Measurements from ENCODE around the gene TDRD7. TPM values are rescaled to one million over a fixed set of nuclear protein-coding genes. Genes with fewer than 3 reads are reported as not detected.
A peak's percentile ranks its signal among the peaks of the same experiment; 100 is the strongest.

The TDRD7 gene
- total and polyA plus RNA-seq, 9 of the 15 experiments (the other 6 are each of a cell fraction or from before 2014, with no cell fraction given): 2.2 to 7.7 (median 5.2) TPM

- TF ChIP-seq CUX1 (CRISPR knock-in tag; IDR thresholded peaks at IDR 0.05) (no peak), NRF1 (conservative IDR thresholded peaks at IDR 0.05 in 1 of 2, IDR thresholded peaks at IDR 0.05 in 1 of 2) (peak; percentile 89 to 91), CREBBP (IDR thresholded peaks at IDR 0.05; ENCODE audit: low read depth, low read length) (no peak), TRIM24 (IDR thresholded peaks at IDR 0.05) (no peak), SRF (CRISPR knock-in tag; IDR thresholded peaks at IDR 0.05) (peak in 1 of 2 experiments; percentile 27; a peak in 1 of 4 replicates), ZNF431 (CRISPR knock-in tag; IDR thresholded peaks at IDR 0.05) (no peak; the same call in 1 of the 2 replicates), ZC3H8 (IDR thresholded peaks at IDR 0.05) (no peak), MYNN (IDR thresholded peaks at IDR 0.05) (no peak; the same call in 1 of the 2 replicates), MYNN (CRISPR knock-in tag; IDR thresholded peaks at IDR 0.05) (no peak), GABPB2 (CRISPR knock-in tag; conservative IDR thresholded peaks at IDR 0.05) (no peak), CREB1 (IDR thresholded peaks at IDR 0.05) (peak; percentile 49; the same call in 1 of the 2 replicates), CREB1 (CRISPR knock-in tag; IDR thresholded peaks at IDR 0.05) (peak; percentile 67), ZFP1 (CRISPR knock-in tag; IDR thresholded peaks at IDR 0.05) (no peak), HDAC3 (IDR thresholded peaks at IDR 0.05; ENCODE audit: borderline replicate concordance, partially characterized antibody) (no peak), KDM5B (IDR thresholded peaks at IDR 0.05; ENCODE audit: insufficient replicate concordance, low read depth, low read length) (no peak), CTCFL (IDR thresholded peaks at IDR 0.05; ENCODE audit: borderline replicate concordance, insufficient read depth, low read depth, low read length, poor library complexity, severe bottlenecking) (peak; percentile 98), ZSCAN32 (CRISPR knock-in tag; IDR thresholded peaks at IDR 0.05) (no peak), HNRNPUL1 (IDR thresholded peaks at IDR 0.05; ENCODE audit: low read length) (no peak), CCAR2 (IDR thresholded peaks at IDR 0.05; ENCODE audit: low read depth, low read length) (no peak), ZNF699 (CRISPR knock-in tag; IDR thresholded peaks at IDR 0.05; ENCODE audit: insufficient replicate concordance) (no peak), DDX20 (tag; IDR thresholded peaks at IDR 0.05; ENCODE audit: low read depth) (no peak), DLX4 (CRISPR knock-in tag; IDR thresholded peaks at IDR 0.05) (no peak)
These were observed at the start of gene TDRD7 (continued) for GRCh38 chr9:97411789-97412625.

Data from K562 (cell line).